Measurements from ENCODE around the gene KMT2A.

GRCh38 chr11:118439646-118440045 is 3.4 kb downstream of the KMT2A start:
- TF ChIP-seq, protein P1, sequence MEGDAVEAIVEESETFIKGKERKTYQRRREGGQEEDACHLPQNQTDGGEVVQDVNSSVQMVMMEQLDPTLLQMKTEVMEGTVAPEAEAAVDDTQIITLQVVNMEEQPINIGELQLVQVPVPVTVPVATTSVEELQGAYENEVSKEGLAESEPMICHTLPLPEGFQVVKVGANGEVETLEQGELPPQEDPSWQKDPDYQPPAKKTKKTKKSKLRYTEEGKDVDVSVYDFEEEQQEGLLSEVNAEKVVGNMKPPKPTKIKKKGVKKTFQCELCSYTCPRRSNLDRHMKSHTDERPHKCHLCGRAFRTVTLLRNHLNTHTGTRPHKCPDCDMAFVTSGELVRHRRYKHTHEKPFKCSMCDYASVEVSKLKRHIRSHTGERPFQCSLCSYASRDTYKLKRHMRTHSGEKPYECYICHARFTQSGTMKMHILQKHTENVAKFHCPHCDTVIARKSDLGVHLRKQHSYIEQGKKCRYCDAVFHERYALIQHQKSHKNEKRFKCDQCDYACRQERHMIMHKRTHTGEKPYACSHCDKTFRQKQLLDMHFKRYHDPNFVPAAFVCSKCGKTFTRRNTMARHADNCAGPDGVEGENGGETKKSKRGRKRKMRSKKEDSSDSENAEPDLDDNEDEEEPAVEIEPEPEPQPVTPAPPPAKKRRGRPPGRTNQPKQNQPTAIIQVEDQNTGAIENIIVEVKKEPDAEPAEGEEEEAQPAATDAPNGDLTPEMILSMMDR (IDR thresholded peaks at IDR 0.05; ENCODE audit: poor library complexity, severe bottlenecking): no peak
- TF ChIP-seq EZH2 (IDR thresholded peaks at IDR 0.05; ENCODE audit: borderline replicate concordance, insufficient read depth, low read length, poor library complexity, severe bottlenecking): no peak
- TF ChIP-seq EP300 (conservative IDR thresholded peaks at IDR 0.05; ENCODE audit: poor library complexity, severe bottlenecking): no peak

Data from neural cell (in vitro differentiated cells).